Effector memory CD4-positive, alpha-beta T cell (primary cell): ENCODE data around the gene TUBB2B.
"Not testable (repeated sequence)": the region's sequence is repeated elsewhere in the genome, so short reads cannot be mapped to it uniquely, and the experiment has no call there.

Experiments
- DNase-seq, 3 donors: peaks; one replicate each; pipeline ENCODE4 v3.0.0-alpha.2; 2020
- H3K27ac ChIP-seq: 2 replicates; pipeline ENCODE4 v1.7.0; 2013; ENCODE audit warnings: mild to moderate bottlenecking, low read length, moderate library complexity; ENCODE audit not compliant: insufficient read depth, poor library complexity, severe bottlenecking
- H3K27me3 ChIP-seq: replicated peaks from 2 replicates; pipeline ENCODE4 v1.7.0; 2013; ENCODE audit warnings: mild to moderate bottlenecking, low read length; ENCODE audit not compliant: insufficient read depth, control insufficient read depth, poor library complexity, severe bottlenecking
- H3K36me3 ChIP-seq: 2 replicates; pipeline ENCODE4 v1.7.0; 2013; ENCODE audit warnings: mild to moderate bottlenecking, low read length, moderate library complexity; ENCODE audit not compliant: control insufficient read depth, insufficient read depth
- H3K4me1 ChIP-seq: 2 replicates; pipeline ENCODE4 v1.7.0; 2013; ENCODE audit warnings: low read length, mild to moderate bottlenecking; ENCODE audit not compliant: control insufficient read depth, insufficient read depth, poor library complexity, severe bottlenecking
- H3K4me3 ChIP-seq: 2 replicates; pipeline ENCODE4 v1.7.0; 2013; ENCODE audit warnings: low read length, low read depth, mild to moderate bottlenecking; ENCODE audit not compliant: insufficient read depth, poor library complexity, severe bottlenecking
- H3K9me3 ChIP-seq: 2 replicates; pipeline ENCODE4 v1.7.0; 2013; ENCODE audit warnings: mild to moderate bottlenecking, low read length, moderate library complexity; ENCODE audit not compliant: control insufficient read depth

Gene TUBB2B

DNA sequence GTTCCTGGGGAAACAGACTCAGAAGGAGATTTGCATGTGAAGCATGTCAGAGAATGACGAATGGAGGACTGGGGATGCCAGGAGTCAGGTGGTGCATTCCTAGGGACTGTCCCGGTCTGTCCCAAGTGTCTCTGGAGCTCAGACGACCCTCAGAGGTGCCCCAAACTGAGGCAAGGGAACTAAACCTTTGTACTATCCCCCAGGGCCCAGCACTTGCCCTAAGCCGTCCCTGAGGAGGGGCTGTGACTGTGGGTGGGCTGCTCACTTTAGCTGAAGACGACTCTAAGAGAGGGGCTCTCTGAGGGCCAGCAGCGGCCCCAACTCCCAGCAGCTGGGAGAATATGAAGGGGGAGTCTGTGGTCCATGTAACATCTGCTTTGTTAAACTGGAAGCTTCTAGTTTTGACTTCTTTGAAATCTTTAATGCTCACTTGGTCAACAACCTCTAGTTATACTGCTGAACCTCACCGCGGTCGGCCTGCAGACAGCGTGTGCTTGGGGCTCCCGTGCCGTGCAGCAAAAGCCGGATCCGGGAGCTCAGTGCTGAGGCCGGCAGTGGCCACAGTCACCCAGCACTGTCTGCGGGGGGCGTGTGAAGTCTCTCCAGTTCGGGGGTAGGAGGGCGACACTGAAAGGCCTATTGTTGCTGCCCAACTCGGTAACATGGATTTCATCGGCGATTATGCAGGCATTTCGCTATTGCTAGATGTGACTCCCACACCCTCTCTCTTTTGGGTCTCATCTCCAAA lies 34.2 kb downstream of the TUBB2B start:
- H3K27ac ChIP-seq: no peak overlapping the region
- no peaks in the 10 kb centered on the region for H3K9me3 ChIP-seq
- DNase-seq: no peak
- no peaks in the 10 kb centered on the region for H3K36me3 ChIP-seq
- H3K27me3 ChIP-seq: no peaks in the 10 kb centered on the region
- H3K4me3 ChIP-seq: no peak overlapping the region
- H3K4me1 ChIP-seq: no peaks in the 10 kb centered on the region

DNA sequence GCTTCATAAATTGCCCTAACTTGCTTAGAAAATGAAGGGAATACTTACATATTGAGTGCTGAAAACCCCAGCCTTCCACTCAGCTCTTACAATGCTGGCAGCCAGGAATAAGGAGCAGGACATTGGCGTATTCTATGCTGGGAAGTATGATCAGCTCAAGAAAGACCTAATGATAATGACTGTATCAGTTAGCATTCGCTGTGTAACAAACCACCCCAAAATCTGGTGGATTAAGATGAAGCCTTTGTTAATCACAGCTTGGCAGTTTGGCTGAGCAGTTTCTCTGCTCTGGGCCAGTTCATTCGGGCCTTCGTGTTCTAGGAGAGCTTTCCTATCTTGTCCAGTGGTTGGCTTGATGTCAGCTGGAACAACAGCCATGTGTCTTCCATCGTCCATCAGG lies 36.7 kb downstream of the TUBB2B start:
- Histone ChIP-seq H3K27me3 (no peaks in the 10 kb centered on the region), H3K4me1 (no peaks in the 10 kb centered on the region), H3K4me3 (no peak overlapping the region), H3K36me3 (no peaks in the 10 kb centered on the region), H3K9me3 (no peaks in the 10 kb centered on the region), H3K27ac (no peak overlapping the region)
- DNase-seq: no peak

- Histone ChIP-seq H3K4me3 (no peak overlapping the region), H3K9me3 (no peaks in the 10 kb centered on the region), H3K27me3 (no peaks in the 10 kb centered on the region), H3K27ac (no peak overlapping the region), H3K4me1 (no peaks in the 10 kb centered on the region), H3K36me3 (no peaks in the 10 kb centered on the region)
- no peak for DNase-seq
Observed at GRCh38 chr6:3190056-3190455, 37.4 kb downstream of the TUBB2B start.

DNA sequence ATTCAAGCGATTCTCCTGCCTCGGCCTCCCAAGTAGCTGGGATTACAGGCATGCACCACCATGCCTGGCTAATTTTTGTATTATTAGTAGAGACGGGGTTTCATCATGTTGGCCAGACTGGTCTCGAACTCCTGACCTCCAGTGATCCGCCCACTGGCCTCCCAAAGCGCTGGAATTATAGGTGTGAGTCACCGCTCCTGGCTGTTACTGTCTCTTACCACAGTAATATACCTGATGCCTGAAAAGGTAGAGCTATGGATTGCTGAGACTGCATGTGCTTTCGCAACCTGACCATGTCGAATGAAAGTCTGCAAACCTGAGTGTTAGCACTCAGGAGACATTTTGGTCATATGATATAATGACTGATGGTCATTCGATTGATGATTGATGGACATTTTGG lies 38.3 kb downstream of the TUBB2B start:
- not testable (repeated sequence) for H3K4me1 ChIP-seq, H3K9me3 ChIP-seq, H3K27me3 ChIP-seq, H3K4me3 ChIP-seq, H3K36me3 ChIP-seq, H3K27ac ChIP-seq, DNase-seq

DNA sequence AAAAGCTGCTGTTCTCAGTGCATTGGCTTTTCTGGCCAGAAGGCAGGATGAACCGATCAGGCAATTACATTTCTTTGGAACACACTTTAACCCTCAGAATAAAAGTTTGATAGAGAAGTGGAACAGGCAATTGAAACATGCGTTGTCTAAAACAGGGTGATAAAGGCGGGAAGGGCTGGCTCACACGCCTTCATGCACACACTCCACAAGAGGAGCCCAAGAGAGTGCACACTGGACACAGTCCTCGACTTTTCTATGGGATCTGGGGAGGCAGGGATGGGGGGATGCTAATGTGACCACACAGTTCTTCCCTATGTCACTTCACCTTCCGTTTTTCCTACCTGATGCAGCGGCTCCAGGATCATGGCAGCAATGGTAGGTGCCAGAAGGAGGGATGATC lies 39.2 kb downstream of the TUBB2B start:
- H3K4me1 ChIP-seq: no peaks in the 10 kb centered on the region
- H3K27me3 ChIP-seq: no peaks in the 10 kb centered on the region
- H3K4me3 ChIP-seq: no peak overlapping the region
- H3K9me3 ChIP-seq: no peaks in the 10 kb centered on the region
- no peak overlapping the region for H3K27ac ChIP-seq
- H3K36me3 ChIP-seq: no peaks in the 10 kb centered on the region
- DNase-seq: no peak

DNA sequence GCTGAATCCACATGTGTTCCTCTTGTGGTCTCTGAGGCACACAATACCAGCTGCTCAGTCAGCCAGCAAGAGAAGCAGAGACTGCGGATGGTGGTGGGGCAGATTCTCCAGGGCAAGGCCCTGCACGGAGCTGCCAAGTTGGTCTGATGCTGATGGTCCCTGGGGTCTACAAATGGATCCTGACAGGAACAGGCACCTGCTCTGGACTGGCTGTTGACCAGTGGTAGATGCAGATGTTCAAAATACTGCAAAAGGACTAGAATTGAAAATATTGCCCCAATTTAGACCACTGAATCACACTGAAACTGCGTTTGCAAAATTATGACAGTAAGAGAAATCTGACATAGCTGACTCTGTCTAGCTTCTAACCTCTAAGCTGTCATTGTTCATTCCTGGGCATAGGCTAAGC lies 40.5 kb downstream of the TUBB2B start:
- Histone ChIP-seq H3K27ac (no peak overlapping the region), H3K36me3 (no peaks in the 10 kb centered on the region), H3K4me3 (no peak overlapping the region), H3K9me3 (no peaks in the 10 kb centered on the region), H3K27me3 (no peaks in the 10 kb centered on the region), H3K4me1 (no peaks in the 10 kb centered on the region)
- DNase-seq: no peak

- Histone ChIP-seq H3K27ac (no peak overlapping the region), H3K9me3 (no peaks in the 10 kb centered on the region)
- no peak for DNase-seq
Observed at GRCh38 chr6:3183066-3183465, 44.4 kb downstream of the TUBB2B start.

DNA sequence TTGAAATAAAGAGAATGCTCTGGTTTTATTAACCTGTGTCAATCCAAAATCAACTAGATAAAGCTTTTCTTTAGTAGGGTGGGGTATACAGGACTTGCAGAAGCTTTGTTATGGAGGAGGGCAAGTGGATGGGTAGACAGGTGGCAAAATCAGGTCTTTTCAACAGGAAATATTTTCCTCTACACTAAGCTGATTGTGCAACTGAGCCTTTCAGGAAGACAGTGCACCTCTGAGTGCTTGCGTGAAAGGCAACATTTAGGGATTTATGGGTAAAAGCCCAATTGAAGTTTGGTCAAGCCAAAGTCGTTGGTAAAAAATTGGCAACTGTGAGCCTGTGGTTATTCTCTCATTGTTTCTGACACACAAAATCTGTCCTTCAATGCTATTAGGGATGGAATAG lies 46.3 kb downstream of the TUBB2B start:
- Histone ChIP-seq H3K4me3 (no peak overlapping the region), H3K4me1 (no peaks in the 10 kb centered on the region), H3K36me3 (no peaks in the 10 kb centered on the region), H3K9me3 (no peaks in the 10 kb centered on the region), H3K27ac (no peak overlapping the region), H3K27me3 (no peaks in the 10 kb centered on the region)
- no peak for DNase-seq

More at GRCh38 chr6:3183066-3183465, 44.4 kb downstream of the TUBB2B start:
- no peaks in the 10 kb centered on the region for H3K36me3 ChIP-seq
- H3K27me3 ChIP-seq: no peaks in the 10 kb centered on the region
- no peak overlapping the region for H3K4me3 ChIP-seq
- H3K4me1 ChIP-seq: no peaks in the 10 kb centered on the region

DNA sequence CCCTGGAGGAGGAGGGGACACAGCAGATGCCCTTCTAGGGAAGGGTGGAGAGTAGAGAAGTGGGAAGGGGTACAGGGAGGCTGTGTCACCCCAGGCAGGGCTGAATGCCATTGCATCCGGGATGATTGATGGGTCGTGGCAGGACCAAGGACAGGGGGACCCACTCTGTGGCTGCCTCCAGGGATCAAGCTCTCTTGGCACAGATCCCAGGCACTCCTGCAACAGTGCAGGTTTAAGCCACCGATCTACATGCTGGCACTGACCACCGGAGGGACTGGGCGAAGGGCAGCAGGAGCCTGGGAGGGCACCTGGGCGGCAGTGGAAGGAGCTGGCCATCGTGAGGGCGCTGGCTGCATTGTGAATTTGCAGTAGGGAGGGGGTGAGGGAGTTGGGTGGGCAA lies 47.5 kb downstream of the TUBB2B start:
- H3K27me3 ChIP-seq, H3K9me3 ChIP-seq, H3K4me3 ChIP-seq, H3K4me1 ChIP-seq, H3K27ac ChIP-seq, DNase-seq, H3K36me3 ChIP-seq: not testable (repeated sequence)

DNA sequence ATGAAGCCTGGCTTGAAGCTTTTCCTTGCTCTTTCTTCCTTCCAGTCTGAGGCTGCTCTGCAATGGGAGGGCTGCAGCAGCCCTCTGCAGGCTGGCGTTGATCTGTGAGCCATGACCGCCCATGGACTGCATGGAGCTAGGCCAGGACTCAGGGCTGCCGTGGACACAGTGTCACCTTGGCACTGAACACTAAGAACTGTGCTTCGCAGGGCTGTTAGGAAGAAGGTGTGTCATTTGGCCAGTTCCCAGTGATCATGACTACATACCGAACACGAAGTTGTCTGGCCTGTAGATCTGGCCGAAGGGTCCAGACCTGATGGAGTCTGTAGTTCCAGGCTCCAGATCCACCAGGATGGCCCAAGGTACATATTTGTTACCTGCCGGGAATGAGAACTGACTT lies 48.8 kb downstream of the TUBB2B start:
- not testable (repeated sequence) for H3K9me3 ChIP-seq, H3K27me3 ChIP-seq, H3K27ac ChIP-seq, H3K4me1 ChIP-seq, H3K36me3 ChIP-seq, DNase-seq, H3K4me3 ChIP-seq
